DMS79 treated with DMSO at 0.1 percent for 48 hours (cell line): ENCODE measurements around the gene TTLL4.
"Not testable (repeated sequence)": the region's sequence is repeated elsewhere in the genome, so short reads cannot be mapped to it uniquely, and the experiment has no call there.

Source experiments
- DNase-seq: peaks from one replicate; lab custom pipeline; 2025; lab: John Stamatoyannopoulos, UW

Gene TTLL4

GRCh38 chr2:218745559-218746469, 35.2 kb downstream of the TTLL4 start:
- DNase-seq: no peak

GRCh38 chr2:218746470-218746795, 35.8 kb downstream of the TTLL4 start:
- no peak for DNase-seq

GRCh38 chr2:218746960-218747359, 36.3 kb downstream of the TTLL4 start:
- no peak for DNase-seq

- no peak for DNase-seq
These were observed 38.3 kb downstream of the TTLL4 start for GRCh38 chr2:218748741-218749441.

- no peak for DNase-seq
These were observed 43.6 kb downstream of the TTLL4 start for GRCh38 chr2:218754201-218754600.

GRCh38 chr2:218754781-218755180, 44.1 kb downstream of the TTLL4 start:
- DNase-seq: no peak

- DNase-seq: no peak
These were observed 44.5 kb downstream of the TTLL4 start for GRCh38 chr2:218755198-218755566.

GRCh38 chr2:218755567-218756404, 45.2 kb downstream of the TTLL4 start:
- DNase-seq: no peak

- DNase-seq: no peak
These were observed 46.2 kb downstream of the TTLL4 start for GRCh38 chr2:218756599-218757377.

- no peak for DNase-seq
These were observed 51.2 kb downstream of the TTLL4 start for GRCh38 chr2:218761795-218762194.

GRCh38 chr2:218772759-218773158, 62.1 kb downstream of the TTLL4 start:
- not testable (repeated sequence) for DNase-seq

GRCh38 chr2:218773881-218774280, 63.2 kb downstream of the TTLL4 start:
- DNase-seq: no peak

- no peak for DNase-seq
These were observed 65.9 kb downstream of the TTLL4 start for GRCh38 chr2:218776488-218776887.

- DNase-seq: no peak
These were observed 66.8 kb downstream of the TTLL4 start for GRCh38 chr2:218777276-218777990.

GRCh38 chr2:218780046-218780445, 69.4 kb downstream of the TTLL4 start:
- DNase-seq: no peak

GRCh38 chr2:218780851-218781690, 70.4 kb downstream of the TTLL4 start:
- peak; percentile 27 for DNase-seq

- DNase-seq: peak; percentile 43
These were observed 71.3 kb downstream of the TTLL4 start, which contains the start of gene CYP27A1 for GRCh38 chr2:218781691-218782527. Gene CYP27A1, plus strand, starts transcription at chr2:218782147. Its CDS starts 36 bp downstream, at chr2:218782183.

GRCh38 chr2:218782528-218782844, 71.9 kb downstream of the TTLL4 start:
- DNase-seq: no peak

GRCh38 chr2:218783688-218784087, 73.1 kb downstream of the TTLL4 start:
- DNase-seq: no peak
